ENCODE results near the gene NR1D1. TPM values are rescaled to one million over a fixed set of nuclear protein-coding genes. Genes with fewer than 3 reads are reported as not detected.

The NR1D1 gene
- total and polyA plus RNA-seq, 2 of the 8 experiments (the other 6 are each of a cell fraction or from before 2014, with no cell fraction given): 1.5 to 4.6 TPM

DNA sequence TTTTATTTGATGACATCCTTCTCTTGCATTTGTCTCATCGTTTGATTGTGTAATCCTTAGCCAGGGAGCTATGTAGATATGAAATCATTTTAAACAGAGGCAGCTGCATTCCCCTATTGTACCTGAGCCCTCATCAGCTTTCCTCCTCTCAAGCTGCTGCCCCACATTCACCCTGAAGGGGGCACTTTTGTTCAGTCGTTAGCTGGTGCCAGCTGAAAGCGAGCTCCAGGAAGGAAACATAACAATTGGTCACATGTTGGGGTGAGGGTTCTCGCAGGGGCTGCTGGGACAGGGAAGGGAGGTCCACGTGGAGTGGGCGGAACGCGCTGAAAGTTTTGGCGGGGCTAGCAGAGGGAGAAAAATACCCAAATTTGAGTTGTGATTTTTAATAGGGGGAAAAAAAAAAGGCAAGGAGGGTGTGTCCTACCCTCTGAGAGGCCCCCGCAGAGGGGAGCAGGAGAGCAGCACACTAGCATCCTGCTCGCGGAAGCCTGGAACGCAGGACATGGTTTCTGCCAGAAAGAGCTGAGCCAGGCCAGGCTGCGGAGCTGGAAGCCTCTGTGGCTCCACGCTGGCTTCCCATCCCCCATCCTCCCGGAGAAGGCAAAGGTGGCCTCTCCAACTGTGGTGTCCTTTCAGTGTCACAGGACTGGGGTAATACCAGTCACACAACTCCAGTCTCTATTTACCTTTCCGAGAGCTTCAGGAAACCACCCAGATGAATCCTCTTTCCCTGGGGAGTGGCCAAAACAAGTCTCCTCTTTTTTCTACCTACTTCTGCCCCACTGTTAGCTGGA, 12.9 kb upstream of the NR1D1 start (continued):
- TF ChIP-seq NANOG (IDR thresholded peaks at IDR 0.05; ENCODE audit: insufficient read depth, low read depth, low read length, poor library complexity, severe bottlenecking) (no peak), RNF2 (IDR thresholded peaks at IDR 0.05; ENCODE audit: borderline replicate concordance, low read depth, low read length, missing control alignments, poor library complexity, severe bottlenecking) (no peak), SIX5 (IDR thresholded peaks at IDR 0.05; ENCODE audit: low read depth, low read length) (no peak), PHF8 (conservative IDR thresholded peaks at IDR 0.05; ENCODE audit: low read depth, low read length) (0 out of 2 replicates have a peak, but pooled peaks have one; percentile 36)
- TF ChIP-seq, protein P1, sequence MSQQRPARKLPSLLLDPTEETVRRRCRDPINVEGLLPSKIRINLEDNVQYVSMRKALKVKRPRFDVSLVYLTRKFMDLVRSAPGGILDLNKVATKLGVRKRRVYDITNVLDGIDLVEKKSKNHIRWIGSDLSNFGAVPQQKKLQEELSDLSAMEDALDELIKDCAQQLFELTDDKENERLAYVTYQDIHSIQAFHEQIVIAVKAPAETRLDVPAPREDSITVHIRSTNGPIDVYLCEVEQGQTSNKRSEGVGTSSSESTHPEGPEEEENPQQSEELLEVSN (IDR thresholded peaks at IDR 0.05): peak; percentile 83

Data from H1 (cell line).